ENCODE data around the gene MAP6.

The MAP6 gene

DNA sequence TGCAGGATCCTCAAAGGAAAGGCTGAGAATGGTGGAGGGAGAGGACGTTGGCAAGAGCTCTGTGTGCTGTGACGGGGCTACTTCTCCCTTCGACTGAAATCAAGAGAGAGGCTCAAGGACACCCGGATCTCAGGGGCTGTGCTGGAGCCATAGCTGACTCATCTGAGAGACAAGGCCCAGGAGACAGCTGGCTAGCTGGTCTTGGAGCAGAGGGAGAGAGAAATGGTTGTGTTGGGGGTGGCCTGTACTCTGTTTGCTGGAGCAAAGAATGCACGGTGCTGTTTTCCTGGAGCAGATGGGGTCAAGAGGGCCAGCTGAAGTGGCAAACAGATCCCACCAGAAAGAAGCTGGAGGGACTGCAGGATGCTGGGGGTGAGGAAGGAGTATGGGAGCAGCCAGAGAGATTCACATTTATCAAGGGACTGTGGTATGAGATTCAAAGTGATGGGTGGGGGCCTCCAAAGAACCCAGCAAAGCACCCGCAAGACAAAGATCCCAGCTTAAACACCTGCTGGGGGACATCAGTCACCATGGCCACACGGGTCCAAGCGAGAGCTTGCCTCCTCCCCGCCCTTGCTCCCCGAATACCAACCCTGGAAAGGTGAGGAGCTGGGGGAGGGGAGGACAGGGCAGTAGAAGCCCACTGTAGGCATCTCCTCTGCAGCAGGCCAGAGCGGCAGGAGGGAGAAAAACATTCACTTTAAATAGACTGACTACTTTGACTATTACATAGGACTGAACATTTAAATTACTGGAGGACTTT, 40.8 kb downstream of the MAP6 start:
- no peak for DNase-seq (ENCODE audit: low spot score)

DNA sequence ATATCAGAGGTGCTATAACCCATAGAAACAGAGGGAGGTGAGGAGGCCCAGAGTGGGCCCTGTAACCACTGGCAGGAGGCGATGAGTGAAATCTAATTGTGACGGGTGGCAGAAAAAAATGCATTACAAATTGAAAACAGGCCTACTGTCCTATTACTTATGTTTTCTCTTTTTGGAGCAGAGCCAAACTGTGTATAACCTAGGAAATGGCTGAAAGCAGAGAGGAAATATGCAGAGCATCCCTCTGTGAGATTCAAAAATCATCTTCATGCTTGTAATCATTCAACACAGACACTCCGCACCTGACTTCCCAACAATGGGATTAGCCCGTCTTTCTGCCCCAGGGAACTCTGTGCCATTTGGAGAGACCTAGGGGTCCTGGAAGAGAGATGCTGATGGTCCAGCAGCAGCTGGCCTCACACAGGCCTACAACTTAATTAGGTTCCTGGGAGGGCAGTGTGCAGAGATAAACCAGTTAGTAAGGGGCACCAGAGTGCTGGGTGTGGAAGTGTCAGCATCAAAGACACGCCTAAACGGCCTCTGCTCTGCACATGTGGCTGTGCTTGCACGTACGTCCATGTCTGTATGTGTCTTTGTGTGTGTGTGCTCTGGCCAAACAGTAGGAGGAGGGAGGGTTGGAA, 41.8 kb downstream of the MAP6 start:
- DNase-seq (ENCODE audit: low spot score) = no peak

DNA sequence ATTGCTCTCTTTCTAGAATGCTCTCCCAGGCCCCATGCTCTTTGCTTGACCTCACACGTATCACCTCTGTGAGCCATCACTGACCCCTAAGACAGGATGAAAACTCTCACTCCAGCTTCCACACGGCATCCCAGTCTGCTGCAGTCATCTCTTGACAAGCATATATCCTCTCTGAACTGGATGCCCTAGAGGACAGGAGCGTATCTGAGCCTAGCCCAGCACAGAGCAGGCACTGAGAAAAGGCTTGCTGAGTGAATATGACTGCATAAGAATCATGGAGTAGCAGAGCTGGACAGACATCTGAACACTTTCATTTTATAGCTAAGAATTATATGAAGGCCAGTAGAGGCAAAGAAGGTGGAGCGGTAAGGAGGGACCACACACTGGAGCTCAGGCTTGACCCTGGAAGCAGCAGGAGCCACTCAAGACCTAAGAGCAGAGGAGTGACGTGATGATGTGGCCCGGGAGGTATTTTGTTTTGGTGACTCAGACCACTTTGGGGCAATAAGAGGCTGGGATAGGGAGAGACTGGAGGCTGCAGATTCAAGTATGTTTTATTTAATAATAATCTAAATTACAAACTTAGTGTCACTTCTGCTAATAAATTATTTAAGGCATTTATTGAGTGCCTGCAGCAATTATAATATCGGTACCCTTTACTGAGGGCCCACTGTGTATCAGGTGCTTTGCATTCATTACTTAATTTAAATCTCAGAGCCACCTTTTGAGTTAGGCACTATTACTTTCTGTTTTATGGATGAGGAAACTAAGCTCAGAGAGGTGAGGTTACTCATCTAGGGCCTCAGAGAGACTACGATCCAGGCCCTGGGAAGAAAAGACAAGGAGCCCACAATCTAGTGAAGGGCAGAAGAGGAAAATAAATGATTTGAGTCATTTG, 42.6 kb downstream of the MAP6 start:
- no peak for DNase-seq (ENCODE audit: low spot score)

DNA sequence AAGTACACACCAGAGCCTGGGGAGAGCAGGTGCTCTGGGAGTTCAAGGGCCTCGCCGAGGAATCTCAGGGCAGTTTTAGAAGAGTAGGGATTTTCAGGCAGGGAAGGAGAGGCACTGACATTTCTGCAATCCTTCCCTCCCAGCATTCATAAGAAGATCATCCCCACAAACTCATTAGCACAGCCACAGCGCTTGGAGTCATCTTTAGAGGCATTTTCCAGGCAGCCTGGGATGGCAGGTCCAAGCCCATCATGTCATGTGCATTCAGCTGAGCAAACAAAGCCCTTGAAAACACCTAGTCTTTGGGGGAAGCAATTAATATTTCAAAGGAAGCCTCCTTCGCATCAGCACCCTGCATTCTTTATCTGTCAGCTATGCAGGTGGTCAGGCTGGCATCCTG, 43.8 kb downstream of the MAP6 start:
- no peak for DNase-seq (ENCODE audit: low spot score)

DNA sequence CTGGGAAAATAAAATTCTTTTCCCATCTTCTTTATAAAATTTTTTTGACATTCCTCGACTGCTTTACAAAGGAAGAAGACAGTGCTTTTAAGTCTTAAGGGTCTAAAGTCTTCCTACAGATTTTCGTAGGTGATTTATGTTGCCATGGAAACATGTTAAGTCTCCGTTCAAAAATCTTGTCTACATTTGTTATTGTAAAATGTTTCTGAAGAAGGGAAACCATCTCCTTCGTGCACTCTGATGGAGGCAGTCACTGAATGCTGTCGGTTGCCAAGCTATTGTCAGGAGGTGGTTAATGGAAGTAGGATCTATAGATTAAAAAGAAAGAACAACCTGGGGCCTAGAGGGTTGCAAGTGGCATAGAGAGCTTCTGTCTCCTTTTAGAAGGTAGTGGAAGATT, 52.6 kb downstream of the MAP6 start:
- DNase-seq (ENCODE audit: low spot score) = no peak

DNA sequence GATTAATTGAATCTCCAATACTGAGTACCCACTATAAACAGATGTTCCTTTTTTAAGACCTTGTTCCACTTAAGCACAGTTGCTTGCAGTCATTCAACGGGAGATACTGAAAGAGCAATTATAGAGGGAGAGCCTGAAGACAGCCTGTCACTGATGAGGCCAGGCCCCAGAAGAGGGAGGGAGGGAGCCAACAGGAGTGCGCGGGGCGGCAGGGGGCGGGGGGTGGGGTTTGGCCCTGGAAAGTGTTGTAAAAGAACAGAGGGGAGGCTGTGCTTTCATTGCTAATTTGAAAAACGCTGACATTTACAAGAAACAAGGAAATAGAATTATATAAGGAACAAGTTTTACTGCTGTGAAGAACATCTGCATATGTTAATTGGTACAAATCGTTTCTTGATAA, 53.1 kb downstream of the MAP6 start:
- no peak for DNase-seq (ENCODE audit: low spot score)

DNA sequence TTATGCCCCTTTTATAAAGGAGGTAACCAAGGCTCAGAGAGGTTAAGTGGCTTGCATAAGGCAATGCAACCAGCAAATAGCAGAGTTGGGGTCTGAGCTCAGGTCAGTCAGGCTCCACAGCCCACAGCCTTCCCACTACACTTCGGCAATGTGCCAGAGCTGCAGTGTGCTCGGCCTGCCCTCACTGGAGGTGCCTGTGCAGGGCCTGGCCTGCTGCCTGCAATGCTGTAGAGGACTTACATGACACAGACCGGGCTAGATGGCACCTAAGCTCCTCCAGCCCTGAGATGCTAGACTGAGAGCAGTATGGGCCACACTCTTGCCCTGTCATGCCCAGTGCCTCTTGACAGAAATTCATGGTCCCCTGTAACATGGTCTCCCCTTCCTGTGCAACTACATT, 57.0 kb downstream of the MAP6 start:
- DNase-seq (ENCODE audit: low spot score) = no peak

DNA sequence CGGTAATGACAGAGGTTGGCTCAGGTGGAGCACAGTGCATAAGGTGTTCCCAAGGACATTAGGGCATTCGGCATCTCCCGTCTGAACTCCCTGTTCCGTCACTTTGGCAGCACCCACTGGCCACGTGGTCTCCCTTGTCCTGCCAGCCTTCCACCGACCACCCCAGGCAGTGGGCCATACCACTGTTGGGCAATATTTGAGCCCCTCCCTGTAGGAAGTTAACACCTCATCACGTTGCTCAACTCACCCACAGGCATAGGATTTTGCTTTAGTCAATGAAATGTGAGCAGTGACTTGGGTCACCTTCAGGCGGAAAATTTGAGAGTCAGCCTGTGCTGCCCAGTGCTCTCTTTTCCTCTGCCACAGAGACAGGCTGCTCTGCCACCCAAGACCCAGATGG, 62.7 kb downstream of the MAP6 start:
- no peak for DNase-seq (ENCODE audit: low spot score)

DNA sequence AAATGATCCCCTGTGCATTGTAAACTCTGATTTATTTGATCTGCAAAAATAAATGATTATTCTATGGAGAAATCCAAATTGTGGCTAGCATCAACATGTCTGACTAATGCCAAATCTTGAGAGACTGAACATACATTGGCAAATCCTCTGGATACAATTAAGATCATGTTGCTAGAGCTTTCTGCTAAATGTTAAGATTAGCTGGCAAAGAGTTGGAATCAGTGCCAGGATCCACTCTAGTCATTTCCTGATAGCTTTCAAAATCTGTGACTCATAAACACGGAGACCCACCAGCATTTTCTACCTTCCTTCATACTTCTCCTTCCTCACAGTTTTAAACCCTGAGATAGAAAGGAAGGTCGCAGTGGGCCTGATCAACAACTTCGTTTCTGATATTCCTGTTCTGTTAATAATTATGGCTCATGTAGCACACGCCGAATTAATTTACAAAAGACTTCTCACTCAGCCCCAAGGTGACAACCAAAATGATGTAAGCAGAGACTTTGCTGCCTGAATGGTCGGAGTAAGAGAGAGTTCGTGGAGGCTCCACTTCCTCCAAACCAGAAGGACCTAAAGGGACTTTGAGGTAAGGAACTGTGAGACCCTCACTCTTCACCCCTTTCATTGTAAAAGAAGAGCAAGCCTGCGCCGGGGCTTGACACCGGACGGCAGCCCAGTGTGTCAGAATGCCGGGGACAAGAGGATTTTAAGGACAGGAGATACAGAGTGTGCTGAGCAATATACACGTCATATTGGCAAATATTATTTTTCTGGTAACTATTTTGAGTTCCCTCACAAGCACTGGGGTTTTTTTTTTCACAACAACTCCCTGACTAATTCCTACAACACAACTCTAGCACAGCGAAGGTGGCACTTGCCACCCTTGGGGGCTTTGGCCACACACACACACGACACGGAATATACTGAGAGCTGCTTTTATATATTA, 64.8 kb downstream of the MAP6 start:
- no peak for DNase-seq (ENCODE audit: low spot score)

DNA sequence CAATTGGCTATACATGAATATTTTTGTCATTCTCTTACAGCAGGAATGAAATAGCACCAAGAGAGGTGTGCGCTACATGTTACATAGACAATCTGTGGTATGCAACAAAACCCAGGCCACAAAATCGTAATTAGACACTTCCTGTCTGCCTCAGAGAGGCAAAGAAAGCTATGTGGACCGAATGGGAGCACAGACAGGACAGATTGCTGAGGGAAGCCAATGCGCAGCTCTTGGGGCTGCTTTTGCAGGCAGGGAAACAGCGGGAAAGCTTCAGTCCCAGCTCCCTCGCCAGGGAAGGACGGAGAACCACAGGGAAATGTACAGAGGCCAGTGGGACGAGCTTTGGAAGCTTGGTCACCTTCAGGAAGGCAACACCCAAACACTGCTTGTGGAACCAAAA, 65.9 kb downstream of the MAP6 start:
- no peak for DNase-seq (ENCODE audit: low spot score)

DNA sequence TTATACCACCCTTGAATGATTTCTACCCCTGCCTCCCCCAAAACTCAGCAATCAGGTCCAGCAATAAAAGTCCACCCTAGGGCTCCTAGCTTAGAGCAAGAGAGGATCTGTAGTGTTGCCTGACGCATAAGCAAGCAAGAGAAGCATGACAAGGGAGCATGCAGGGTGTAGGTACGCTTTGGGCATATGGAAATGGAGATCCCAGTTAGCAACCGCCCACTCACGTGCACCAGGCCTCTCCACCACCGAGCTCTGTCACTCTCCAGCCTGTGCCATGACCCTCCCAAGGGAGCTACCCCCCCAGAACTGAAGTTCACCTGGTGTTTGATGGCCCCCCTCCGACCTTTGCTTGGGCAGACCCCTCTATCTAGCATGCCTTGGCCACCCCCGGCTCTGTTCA, 67.3 kb downstream of the MAP6 start:
- DNase-seq (ENCODE audit: low spot score) = no peak

DNA sequence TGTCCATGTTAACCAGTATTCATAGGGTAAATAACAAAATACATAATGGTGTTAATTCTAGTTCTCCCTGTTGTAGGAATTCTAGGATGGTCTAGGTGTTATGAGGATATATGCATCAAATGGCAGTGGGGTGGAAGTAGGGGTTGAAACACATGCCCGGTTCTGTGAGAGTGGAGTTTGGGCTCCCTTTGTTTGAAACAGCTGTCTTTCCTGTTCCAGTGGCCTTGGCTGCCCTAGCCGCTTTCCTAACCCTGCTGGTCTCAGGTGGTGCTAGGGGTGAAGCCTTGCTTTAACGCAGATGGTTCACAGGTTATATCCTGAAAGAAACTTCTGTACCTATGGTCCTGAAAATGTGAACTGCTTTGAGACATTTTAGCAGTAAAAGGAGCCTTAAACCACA, 68.5 kb downstream of the MAP6 start:
- no peak for DNase-seq (ENCODE audit: low spot score)

DNA sequence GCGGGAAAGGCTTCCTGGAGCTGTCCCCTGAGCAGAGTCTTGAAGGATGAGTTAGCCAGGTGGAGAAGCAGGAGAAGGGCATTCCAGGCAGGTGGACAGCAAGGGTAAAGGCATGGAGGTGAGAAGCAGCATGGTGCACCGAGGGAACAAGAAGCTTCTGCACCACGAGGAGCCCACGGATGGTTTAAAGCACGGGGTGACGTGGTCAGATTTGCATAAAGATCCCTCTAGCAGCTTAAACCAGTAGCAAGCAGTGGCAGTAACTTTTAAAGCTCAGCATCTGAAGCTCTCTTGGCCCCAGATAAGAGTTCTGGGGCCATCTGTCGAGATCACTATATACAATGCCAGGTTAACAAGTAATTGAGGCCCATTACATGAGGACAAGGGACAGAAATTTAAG, 69.9 kb downstream of the MAP6 start:
- no peak for DNase-seq (ENCODE audit: low spot score)

DNA sequence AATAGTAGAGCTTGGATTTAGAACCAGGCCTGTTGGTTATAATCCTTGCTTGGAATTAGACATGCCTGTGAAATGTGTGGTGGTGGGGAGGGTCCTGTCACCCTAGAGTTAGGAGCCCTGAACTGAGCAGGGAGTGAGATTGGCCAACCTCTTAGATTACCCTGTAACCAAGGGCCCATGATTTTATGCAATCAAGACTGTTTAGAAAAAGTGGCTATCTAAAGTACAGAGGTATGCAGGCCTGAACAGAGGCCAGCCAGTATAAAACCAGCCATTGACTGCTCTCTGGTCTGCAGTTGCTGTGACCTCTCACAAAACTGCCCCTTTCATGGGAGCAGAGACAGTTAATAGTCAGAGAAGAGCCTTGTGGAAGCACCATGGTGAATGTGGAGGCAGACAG, 70.6 kb downstream of the MAP6 start:
- DNase-seq (ENCODE audit: low spot score) = no peak

DNA sequence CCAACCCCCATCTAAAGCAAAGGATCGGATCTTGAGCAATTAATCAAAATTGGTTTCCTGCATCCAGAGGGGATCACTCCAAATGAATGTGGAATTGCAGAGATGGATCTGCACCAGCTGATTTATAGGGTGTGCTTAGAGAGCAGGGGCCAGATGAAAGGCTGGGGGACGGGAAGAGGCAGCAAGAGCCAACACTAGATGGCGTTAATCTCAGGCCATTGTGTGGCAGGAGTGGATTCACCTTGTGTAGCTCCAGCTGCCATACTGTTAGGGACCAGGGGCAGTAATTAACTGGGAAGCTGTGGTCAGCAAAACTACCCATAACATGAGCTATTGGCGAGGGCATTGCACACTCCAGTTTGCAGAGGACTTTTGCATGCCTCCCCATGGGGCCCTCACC, 71.2 kb downstream of the MAP6 start:
- peak; percentile 77 for DNase-seq (ENCODE audit: low spot score)

DNA sequence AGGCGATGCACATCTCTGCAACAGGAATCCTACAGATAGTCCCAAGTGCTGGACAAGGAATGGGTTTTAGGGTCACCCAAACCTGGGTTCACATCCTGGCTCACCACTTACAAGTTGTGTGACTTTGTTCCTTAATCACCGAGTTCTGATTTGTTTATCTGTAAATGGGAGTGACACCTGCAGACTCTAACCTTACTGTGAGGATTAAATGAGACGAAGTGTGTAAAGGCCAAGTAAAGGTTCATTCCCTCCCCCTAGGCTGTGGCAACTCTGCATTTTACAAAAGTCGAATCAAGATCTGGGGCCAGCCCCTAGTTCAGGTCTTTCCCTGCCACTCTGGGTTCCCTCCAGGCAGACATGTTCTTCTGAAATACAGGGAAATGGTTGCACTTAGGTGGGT, 71.9 kb downstream of the MAP6 start:
- no peak for DNase-seq (ENCODE audit: low spot score)

DNA sequence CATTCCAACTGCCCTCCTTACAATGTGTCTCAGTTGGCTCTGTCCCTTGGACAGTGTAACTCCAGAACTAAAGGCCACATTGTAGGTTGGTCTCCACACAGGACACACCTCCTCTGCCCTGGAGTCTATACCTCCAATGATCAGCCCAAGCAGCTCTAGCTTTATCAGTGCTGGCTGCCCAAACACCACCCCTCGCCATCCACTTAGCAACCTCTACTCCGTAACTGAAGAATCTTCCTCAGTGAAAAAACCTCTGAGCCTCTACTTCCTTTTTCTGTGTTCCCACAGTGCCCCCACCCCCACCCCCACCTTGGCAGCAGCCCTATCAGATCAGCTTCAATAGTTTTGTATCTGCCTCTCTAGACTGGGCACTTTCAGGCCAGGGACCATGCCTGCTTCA, 73.4 kb downstream of the MAP6 start:
- DNase-seq (ENCODE audit: low spot score) = no peak

DNA sequence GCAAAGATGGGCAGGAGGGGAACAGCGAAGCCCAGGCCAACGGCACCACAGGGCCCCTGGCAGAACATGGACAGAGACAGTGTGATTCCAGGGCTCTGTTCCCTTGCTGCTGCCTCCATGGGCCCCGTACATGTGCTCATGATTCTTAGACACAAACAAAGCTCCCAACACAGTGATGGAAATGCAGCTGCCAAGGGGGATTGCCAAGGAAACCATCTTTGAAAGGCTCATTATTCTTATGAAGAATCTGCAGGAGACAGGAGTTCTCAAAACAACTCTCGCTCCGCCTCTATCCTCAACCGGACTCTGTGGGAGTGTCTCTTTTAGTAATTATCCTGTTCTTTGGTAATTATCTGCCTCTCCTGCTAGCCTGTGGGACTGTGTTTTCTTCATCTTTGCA, 74.6 kb downstream of the MAP6 start:
- no peak for DNase-seq (ENCODE audit: low spot score)

DNA sequence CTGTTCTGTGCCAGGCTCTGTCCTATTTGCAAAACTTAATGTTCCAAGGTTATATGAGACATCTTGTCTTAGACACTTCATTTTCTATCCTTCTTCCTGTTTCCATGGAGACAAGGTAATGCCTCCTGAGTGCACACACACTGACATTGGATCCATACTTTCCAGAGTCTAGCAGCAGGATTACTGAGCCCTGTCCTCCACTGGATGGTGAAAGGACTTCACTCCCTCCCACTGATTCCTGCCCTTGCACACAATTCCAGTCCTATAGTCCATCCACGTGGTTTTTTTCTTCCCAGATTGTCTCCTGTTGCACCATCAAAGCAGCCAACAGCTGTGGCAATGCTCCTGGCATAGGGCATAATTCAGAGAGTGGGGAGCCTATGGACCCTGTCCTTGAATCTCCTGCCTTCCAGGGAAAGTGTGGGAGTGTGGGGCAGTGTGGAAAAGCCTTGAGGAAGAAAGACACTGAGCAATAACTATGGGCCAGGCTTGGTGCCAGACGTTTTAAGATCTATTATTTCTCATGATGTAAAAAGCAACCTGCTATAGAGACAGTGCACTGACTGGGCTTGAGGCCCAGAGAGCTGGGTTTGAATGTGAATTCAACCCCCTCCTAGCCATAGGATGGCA, 75.4 kb downstream of the MAP6 start:
- DNase-seq (ENCODE audit: low spot score) = no peak

DNA sequence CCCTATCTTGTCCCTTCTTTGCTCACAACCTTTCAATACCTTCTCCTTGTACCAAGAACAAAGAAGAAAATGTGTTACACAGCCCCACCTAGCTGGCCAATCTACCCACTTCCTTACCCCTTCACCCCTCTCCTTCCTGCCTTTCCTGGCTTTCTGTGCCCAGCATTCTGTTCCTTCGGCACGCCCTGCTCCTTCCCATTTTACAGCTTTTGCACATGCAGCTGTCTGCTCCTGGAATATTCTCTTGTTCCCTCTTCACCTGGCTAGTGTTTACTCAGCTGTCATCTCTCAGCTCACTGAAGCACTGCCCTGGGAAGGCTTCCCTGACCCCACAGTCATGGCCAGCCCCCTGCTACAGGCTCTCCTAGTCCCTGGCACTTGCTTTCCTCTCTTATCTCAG, 76.1 kb downstream of the MAP6 start:
- no peak for DNase-seq (ENCODE audit: low spot score)

DNA sequence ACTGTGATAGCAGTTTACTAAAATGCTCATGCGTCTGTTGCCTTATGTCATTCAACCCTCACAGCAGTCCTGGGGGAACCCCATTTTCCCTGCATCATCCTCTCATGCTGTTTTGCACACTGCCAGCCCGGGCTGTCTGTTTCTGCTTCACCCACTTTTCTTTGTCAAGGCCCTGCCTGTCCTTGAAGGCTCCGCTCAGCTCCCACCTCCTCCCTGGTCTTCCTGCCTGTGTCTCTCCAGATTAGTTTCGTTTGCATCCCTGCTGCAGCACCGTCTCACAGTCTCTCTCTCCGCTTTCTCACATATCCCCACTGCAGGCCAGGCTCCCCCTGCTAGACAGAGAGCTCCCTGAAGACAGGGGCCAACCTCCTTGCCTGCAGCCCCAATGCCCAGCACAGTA, 76.9 kb downstream of the MAP6 start:
- DNase-seq (ENCODE audit: low spot score) = no peak

DNA sequence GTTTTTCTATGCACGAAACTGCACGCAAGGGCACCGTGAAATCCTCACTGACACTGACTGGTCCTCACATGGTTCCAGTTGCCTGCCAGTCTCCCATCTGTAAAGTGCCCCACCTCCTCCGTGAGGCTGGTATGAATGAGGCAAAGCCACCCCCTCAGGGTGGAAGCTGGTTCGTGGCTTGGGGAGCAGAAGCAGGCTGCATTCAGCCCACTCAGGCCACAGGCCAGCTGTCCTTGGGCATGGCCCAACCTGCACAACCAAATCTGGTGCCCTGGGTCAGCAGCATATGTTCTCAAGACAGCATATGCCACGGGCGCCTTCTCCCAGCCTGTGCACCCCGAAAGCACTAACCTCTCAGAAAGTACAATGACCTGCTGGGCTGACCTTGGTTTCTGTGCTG, 77.5 kb downstream of the MAP6 start:
- no peak for DNase-seq (ENCODE audit: low spot score)

Measured in HuH-7 (cell line).